Measurements from ENCODE around the gene SORL1-AS1.

SORL1-AS1 gene

GRCh38 chr11:121391914-121392313 lies 60.9 kb downstream of the SORL1-AS1 start:
- no peak for DNase-seq (ENCODE audit: low read depth in 2 of 2)

GRCh38 chr11:121389651-121390050 lies 63.1 kb downstream of the SORL1-AS1 start:
- no peak for DNase-seq (ENCODE audit: low read depth in 2 of 2)

Data from stimulated activated CD4-positive, alpha-beta T cell treated with anti-CD3 and anti-CD28 coated beads, Interleukin-12 subunit alpha, Interleukin-12 subunit beta, amount 100 ng/mL, for 24 hours (primary cell).